ENCODE measurements around the gene VMP1.

The VMP1 gene

GRCh38 chr17:59707149-59707970 lies at the start of gene VMP1, which contains the start of gene PTRH2:
Gene VMP1, plus strand, starts transcription at chr17:59707654. Its CDS starts 23,793 bp downstream, at chr17:59731447.
Gene PTRH2, minus strand, starts transcription at chr17:59707430. Its CDS starts 9,452 bp downstream, at chr17:59697978.
- DNase-seq (ENCODE audit: low spot score): peak; percentile 99

- no peak for DNase-seq (ENCODE audit: low spot score)
Observed at GRCh38 chr17:59666235-59666634, 41.2 kb upstream of the VMP1 start.

GRCh38 chr17:59668816-59669215 lies 38.6 kb upstream of the VMP1 start:
- peak; percentile 20 for DNase-seq (ENCODE audit: low spot score)

- DNase-seq (ENCODE audit: low spot score): no peak
Observed at GRCh38 chr17:59669411-59669810, 38.0 kb upstream of the VMP1 start.

- DNase-seq (ENCODE audit: low spot score): no peak
Observed at GRCh38 chr17:59669944-59670343, 37.5 kb upstream of the VMP1 start.

- DNase-seq (ENCODE audit: low spot score): no peak
Observed at GRCh38 chr17:59671386-59671785, 36.1 kb upstream of the VMP1 start.

- no peak for DNase-seq (ENCODE audit: low spot score)
Observed at GRCh38 chr17:59675231-59675630, 32.2 kb upstream of the VMP1 start.

GRCh38 chr17:59676716-59677115 lies 30.7 kb upstream of the VMP1 start:
- DNase-seq (ENCODE audit: low spot score): no peak

GRCh38 chr17:59678918-59679317 lies 28.5 kb upstream of the VMP1 start:
- DNase-seq (ENCODE audit: low spot score): no peak

- no peak for DNase-seq (ENCODE audit: low spot score)
Observed at GRCh38 chr17:59680314-59680713, 27.1 kb upstream of the VMP1 start.

- DNase-seq (ENCODE audit: low spot score): no peak
Observed at GRCh38 chr17:59683283-59683682, 24.2 kb upstream of the VMP1 start.

GRCh38 chr17:59684967-59685366 lies 22.5 kb upstream of the VMP1 start:
- no peak for DNase-seq (ENCODE audit: low spot score)

- DNase-seq (ENCODE audit: low spot score): no peak
Observed at GRCh38 chr17:59688008-59688407, 19.4 kb upstream of the VMP1 start.

- DNase-seq (ENCODE audit: low spot score): no peak
Observed at GRCh38 chr17:59688496-59688895, 19.0 kb upstream of the VMP1 start.

GRCh38 chr17:59693582-59693981 lies 13.9 kb upstream of the VMP1 start:
- no peak for DNase-seq (ENCODE audit: low spot score)

GRCh38 chr17:59694344-59694743 lies 13.1 kb upstream of the VMP1 start:
- no peak for DNase-seq (ENCODE audit: low spot score)

- DNase-seq (ENCODE audit: low spot score): no peak
Observed at GRCh38 chr17:59695945-59696681, 11.3 kb upstream of the VMP1 start.

- DNase-seq (ENCODE audit: low spot score): no peak
Observed at GRCh38 chr17:59696682-59697277, 10.7 kb upstream of the VMP1 start.

- DNase-seq (ENCODE audit: low spot score): no peak
Observed at GRCh38 chr17:59698143-59698542, 9.3 kb upstream of the VMP1 start.

- DNase-seq (ENCODE audit: low spot score): no peak
Observed at GRCh38 chr17:59699218-59699617, 8.2 kb upstream of the VMP1 start.

- DNase-seq (ENCODE audit: low spot score): no peak
Observed at GRCh38 chr17:59699786-59700185, 7.7 kb upstream of the VMP1 start.

GRCh38 chr17:59702304-59702703 lies 5.2 kb upstream of the VMP1 start:
- no peak for DNase-seq (ENCODE audit: low spot score)

GRCh38 chr17:59707971-59708430 lies 547 bp downstream of the VMP1 start:
- peak; percentile 28 for DNase-seq (ENCODE audit: low spot score)
